ENCODE results near the gene MAML3.

MAML3 gene

GRCh38 chr4:139783741-139784484, 370.1 kb downstream of the MAML3 start:
- no peak for DNase-seq (ENCODE audit: low read depth)

DNA sequence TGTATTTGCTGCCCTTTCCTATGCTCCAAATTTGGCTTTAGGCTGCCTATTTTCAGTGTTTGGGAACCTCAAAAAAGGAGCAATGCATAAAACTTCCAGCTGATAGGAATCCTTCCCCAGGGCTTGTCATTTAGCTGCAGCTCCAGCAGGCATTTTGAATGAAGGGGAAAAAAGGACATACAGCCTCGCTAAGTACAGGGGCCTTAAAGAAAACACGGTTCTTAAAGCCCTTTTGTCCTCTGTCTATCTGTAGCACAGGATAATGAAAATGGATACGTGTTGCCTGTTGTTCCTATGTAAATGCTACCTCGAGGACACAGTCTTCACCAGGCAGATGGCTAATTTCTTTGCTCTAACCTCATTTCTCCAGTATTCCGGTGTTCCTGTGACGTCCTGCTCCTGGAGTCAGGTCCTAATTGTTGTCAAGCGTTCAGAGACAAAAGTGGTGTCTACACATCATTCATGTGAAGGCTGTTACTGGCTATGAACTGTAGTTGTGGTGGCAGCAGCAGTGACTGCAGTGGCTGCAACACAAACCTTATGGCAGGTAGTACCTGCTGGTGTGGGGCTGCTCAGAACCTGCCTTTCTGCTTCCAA, 371.0 kb downstream of the MAML3 start:
- DNase-seq (ENCODE audit: low read depth), result no peak

- DNase-seq (ENCODE audit: low read depth), result no peak
These were observed 372.9 kb downstream of the MAML3 start for GRCh38 chr4:139781066-139781465.

- DNase-seq (ENCODE audit: low read depth), result no peak
These were observed 374.3 kb downstream of the MAML3 start for GRCh38 chr4:139779691-139780090.

DNA sequence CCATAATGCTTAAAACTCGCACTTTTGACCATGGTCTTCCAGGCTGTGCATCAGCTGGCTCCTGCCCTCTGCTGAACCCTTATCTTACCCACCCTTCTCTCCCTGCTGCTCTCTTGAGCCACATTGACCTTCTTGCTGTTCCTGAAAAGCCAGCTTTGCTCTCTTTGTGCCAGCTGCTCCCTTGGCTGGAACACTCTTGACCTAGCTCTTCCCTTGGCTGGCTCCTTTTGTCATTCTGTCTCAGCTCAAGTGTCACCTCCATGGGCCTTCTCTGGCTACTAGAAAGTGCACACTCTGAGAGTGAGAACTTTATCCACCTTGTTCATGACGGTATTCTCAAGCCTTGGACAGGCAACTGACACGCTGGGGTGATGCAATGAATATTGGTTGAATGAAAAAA, 376.2 kb downstream of the MAML3 start:
- DNase-seq (ENCODE audit: low read depth), result no peak

- no peak for DNase-seq (ENCODE audit: low read depth)
These were observed 377.7 kb downstream of the MAML3 start for GRCh38 chr4:139776235-139776634.

- no peak for DNase-seq (ENCODE audit: low read depth)
These were observed 379.1 kb downstream of the MAML3 start for GRCh38 chr4:139774759-139775487.

DNA sequence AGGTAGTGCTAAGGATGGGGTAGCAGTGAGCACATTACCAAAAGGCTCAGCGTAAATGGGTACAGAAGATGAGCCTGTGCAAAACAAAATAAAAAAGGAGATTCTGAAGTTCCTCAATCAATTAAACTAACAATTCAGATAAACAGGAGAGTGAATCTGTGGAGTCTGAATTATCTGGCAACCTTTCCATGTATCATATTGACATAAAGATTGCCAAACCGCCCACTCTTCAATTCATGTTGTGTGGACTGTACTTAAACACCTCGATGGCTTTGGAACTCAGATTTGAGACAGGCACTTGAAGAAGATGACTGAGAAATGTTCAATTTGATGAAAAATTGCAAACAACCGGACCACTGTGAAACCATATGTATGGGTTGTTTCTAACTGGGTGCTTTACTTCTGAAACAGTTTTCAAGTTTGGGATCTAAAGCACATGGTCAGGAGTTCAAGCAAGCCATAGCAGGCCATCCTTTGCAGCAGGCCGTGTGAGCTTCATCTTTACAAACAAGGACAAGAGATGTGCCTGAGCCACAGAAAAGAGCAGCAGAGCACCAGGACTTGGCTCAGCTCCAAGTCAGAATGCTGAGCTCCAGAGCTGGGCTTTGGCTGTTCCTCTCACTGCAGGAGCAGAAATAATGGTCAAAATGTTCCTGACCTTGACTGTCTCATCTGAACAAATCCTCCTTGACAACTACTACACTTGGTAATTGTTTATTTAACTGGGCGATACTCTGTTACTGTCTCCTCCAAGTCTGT, 380.2 kb downstream of the MAML3 start:
- no peak for DNase-seq (ENCODE audit: low read depth)

DNA sequence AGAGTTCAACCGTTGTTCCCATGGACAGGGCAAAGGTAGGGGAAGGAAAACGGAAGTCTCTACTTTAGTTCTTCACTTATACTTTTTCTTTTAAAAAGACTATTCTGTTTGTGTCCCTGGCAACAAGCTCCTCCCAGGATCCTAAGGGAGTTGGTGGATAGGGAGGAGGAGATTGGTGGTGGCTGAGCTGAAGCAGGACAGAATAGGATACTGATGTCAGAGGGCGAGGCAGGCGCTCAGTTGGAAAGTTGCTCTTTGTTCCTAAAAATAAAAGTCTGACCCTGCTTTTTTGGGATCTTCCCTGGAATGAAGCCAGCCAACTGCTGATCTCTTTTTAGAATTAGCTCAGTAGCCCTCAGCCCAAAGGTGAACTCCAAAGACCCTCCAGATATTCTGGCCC, 383.6 kb downstream of the MAML3 start:
- DNase-seq (ENCODE audit: low read depth), result no peak

DNA sequence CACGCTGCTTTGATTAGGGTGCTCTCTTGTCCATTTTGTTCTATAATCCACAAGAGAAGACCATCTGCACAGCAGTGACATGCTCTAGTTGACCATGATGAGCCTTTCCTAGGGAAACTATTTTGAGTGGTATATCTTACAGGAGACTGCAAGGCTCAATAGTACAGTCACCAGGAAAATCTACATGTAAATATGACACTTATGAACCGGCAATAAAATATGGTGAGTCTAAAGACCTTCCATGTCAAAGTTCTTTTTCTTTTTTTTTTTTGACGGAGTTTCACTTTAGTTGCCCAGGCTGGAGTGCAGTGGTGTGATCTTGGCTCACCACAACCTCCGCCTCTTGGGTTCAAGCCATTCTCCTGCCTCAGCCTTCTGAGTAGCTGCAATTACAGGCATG, 384.6 kb downstream of the MAML3 start:
- DNase-seq (ENCODE audit: low read depth), result no peak

- no peak for DNase-seq (ENCODE audit: low read depth)
These were observed 385.1 kb downstream of the MAML3 start for GRCh38 chr4:139768896-139769295.

GRCh38 chr4:139768366-139768765, 385.6 kb downstream of the MAML3 start:
- DNase-seq (ENCODE audit: low read depth), result no peak

DNA sequence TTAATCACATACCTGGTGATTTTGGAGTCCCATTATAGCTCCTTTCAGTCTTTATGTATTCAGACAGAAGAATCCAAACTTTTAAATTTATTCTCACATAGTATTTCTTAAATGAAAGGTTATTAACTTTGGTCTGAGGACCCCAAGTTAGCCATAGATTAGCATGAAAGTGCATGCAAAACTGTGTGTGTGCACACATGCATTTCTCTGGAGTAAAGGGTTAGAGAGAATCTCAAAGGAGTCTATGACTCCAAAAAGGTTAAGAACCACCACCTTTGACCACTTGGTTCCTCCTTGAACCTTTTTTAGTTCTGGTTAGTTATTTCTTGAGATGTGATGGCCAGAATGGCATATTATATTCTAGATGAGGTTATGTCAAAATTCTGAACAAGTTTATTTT, 386.4 kb downstream of the MAML3 start:
- no peak for DNase-seq (ENCODE audit: low read depth)

DNA sequence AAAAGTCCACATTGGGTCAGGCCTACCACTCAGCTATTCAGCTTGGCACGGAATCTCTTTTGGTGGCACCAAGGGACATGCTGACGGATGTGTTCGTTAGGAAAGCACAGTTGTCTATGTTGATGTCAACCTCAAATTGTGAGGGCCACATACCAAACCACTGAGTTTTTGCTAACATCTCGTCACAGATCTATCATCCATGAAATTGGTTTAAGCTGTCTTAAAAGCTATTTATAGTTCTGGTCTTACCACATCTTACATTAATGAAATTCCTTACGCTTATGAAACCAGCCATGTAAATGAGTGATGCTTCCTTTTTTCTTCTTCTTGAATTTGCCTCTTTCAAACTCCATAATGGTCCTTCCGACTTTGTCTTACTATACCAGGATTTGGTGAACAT, 386.8 kb downstream of the MAML3 start:
- no peak for DNase-seq (ENCODE audit: low read depth)

GRCh38 chr4:139764686-139765310, 389.2 kb downstream of the MAML3 start:
- DNase-seq (ENCODE audit: low read depth), result no peak

GRCh38 chr4:139764182-139764581, 389.8 kb downstream of the MAML3 start:
- no peak for DNase-seq (ENCODE audit: low read depth)

- DNase-seq (ENCODE audit: low read depth), result no peak
These were observed 390.3 kb downstream of the MAML3 start for GRCh38 chr4:139763672-139764071.

DNA sequence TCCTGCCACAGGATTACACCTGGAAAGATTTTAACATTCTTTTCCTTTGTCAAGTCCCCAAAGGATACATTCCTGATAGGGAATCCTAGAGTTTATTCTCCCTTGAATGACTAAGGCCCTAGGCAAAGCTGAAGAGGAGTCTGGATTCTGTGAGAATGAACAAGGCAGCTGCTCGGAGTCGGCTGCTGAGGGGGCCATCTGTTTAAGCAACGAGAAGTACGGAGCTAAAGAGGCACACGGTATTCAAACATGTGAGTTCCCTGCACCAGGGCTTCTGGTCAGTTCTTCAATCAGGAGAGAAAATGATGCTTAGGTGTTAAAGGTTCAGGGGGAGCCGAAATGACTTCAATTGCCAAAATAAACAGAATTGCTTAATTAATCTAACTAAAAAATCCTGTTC, 390.8 kb downstream of the MAML3 start:
- no peak for DNase-seq (ENCODE audit: low read depth)

- DNase-seq (ENCODE audit: low read depth), result no peak
These were observed 391.3 kb downstream of the MAML3 start for GRCh38 chr4:139762720-139763119.

GRCh38 chr4:139761461-139761860, 392.5 kb downstream of the MAML3 start:
- DNase-seq (ENCODE audit: low read depth), result no peak

DNA sequence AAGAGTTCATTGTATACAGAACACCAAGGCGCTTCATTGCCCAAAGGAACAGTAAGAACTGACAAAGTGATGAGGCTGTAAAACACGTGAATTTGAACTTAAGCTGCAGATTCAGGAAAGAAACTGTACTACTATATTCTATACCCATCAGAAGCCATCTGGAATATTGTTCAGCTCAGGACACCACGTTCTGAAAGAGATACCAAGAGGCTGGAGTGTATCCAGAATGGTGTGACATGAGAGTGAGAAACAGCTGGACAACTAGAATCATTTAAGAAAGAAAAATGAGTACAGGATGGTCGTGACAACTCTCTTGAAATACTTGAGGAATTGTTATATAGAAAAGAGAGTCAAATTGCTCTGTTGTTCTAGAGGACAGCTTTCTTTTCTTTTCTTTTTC, 393.4 kb downstream of the MAML3 start:
- DNase-seq (ENCODE audit: low read depth), result no peak

GRCh38 chr4:139759097-139759496, 394.9 kb downstream of the MAML3 start:
- no peak for DNase-seq (ENCODE audit: low read depth)
